KMS-11 (cell line): ENCODE measurements around the gene CEMIP.

Experiments used
- H2AFZ ChIP-seq: fragments of 200-600 bp; sonication (generic); 2 replicates; pipeline ENCODE4 v1.6.1; 2016; ENCODE audit warnings: antibody characterized with exemption, mixed run types, low read depth
- H3K27ac ChIP-seq: fragments of 200-600 bp; sonication (generic); 2 replicates; pipeline ENCODE4 v1.6.1; 2016; ENCODE audit warnings: mild to moderate bottlenecking, mixed run types
- H3K27me3 ChIP-seq: fragments of 200-600 bp; sonication (generic); 2 replicates; pipeline ENCODE4 v1.6.1; 2017; ENCODE audit warnings: mild to moderate bottlenecking, low read depth, mixed run types, moderate library complexity; ENCODE audit not compliant: insufficient read depth
- H3K36me3 ChIP-seq: fragments of 200-600 bp; sonication (generic); 2 replicates; pipeline ENCODE4 v1.6.1; 2017; ENCODE audit warnings: mild to moderate bottlenecking, mixed run types; ENCODE audit not compliant: insufficient read depth
- H3K4me1 ChIP-seq: fragments of 200-600 bp; sonication (generic); 2 replicates; pipeline ENCODE4 v1.6.1; 2016; ENCODE audit warnings: mild to moderate bottlenecking, low read depth, mixed run types; ENCODE audit not compliant: poor library complexity, severe bottlenecking
- H3K4me2 ChIP-seq: fragments of 200-600 bp; sonication (generic); 2 replicates; pipeline ENCODE4 v1.7.0; 2016; ENCODE audit warnings: mild to moderate bottlenecking, mixed run types
- H3K4me3 ChIP-seq: fragments of 200-600 bp; sonication (generic); IDR thresholded peaks from 2 replicates; pipeline ENCODE4 v1.6.1; 2017; ENCODE audit warnings: low read depth, low read length, mixed read lengths; ENCODE audit not compliant: insufficient read depth
- H3K79me2 ChIP-seq: fragments of 200-600 bp; sonication (generic); 2 replicates; pipeline ENCODE4 v1.6.1; 2016; ENCODE audit warnings: low read depth, mixed run types; ENCODE audit not compliant: insufficient read depth
- H3K9ac ChIP-seq: fragments of 200-600 bp; sonication (generic); 2 replicates; pipeline ENCODE4 v1.6.1; 2016; ENCODE audit warnings: mild to moderate bottlenecking, mixed run types
- H4K20me1 ChIP-seq: fragments of 200-600 bp; sonication (generic); 2 replicates; pipeline ENCODE4 v1.6.1; 2016; ENCODE audit warnings: mild to moderate bottlenecking, mixed run types; ENCODE audit not compliant: insufficient read depth
- TF ChIP-seq, protein P1 (sequence below): fragments of 200-600 bp; sonication (generic); conservative IDR thresholded peaks from 2 replicates; pipeline ENCODE4 v1.6.1; 2017; ENCODE audit warnings: low read depth, mild to moderate bottlenecking, antibody characterized with exemption, low read length, moderate library complexity, mixed read lengths

Gene CEMIP

DNA sequence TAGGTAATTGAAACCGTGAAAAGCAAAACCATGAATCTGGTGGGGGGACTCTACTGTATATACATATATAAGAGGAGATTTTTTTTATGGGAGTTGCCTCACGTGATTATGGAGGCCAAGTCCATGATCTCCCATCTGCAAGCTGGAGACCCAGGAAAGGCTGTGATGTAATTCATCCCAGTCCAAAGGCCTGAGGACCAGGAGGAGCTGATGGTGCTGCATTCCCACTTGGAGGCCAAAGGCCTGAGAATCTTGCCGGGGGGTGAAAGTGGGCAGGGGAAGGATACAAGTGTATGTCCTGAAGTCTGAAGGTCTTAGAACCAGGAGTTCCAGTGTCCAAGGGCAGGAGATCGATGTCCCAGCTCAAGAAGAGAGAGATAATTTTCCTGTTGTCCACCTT is 37.1 kb upstream of the CEMIP start:
- Histone ChIP-seq H2AFZ (no peak overlapping the region), H3K79me2 (no peaks in the 10 kb centered on the region), H3K27me3 (no peaks in the 10 kb centered on the region), H3K4me2 (no peak overlapping the region), H3K9ac (no peak overlapping the region), H3K27ac (no peak overlapping the region), H3K36me3 (0 out of 2 replicates have a peak, but pooled peaks cover 3% of the 10 kb centered on the region), H3K4me1 (no peaks in the 10 kb centered on the region), H4K20me1 (no peaks in the 10 kb centered on the region), H3K4me3 (no peak overlapping the region)
- TF ChIP-seq, protein P1, sequence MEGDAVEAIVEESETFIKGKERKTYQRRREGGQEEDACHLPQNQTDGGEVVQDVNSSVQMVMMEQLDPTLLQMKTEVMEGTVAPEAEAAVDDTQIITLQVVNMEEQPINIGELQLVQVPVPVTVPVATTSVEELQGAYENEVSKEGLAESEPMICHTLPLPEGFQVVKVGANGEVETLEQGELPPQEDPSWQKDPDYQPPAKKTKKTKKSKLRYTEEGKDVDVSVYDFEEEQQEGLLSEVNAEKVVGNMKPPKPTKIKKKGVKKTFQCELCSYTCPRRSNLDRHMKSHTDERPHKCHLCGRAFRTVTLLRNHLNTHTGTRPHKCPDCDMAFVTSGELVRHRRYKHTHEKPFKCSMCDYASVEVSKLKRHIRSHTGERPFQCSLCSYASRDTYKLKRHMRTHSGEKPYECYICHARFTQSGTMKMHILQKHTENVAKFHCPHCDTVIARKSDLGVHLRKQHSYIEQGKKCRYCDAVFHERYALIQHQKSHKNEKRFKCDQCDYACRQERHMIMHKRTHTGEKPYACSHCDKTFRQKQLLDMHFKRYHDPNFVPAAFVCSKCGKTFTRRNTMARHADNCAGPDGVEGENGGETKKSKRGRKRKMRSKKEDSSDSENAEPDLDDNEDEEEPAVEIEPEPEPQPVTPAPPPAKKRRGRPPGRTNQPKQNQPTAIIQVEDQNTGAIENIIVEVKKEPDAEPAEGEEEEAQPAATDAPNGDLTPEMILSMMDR = no peak

DNA sequence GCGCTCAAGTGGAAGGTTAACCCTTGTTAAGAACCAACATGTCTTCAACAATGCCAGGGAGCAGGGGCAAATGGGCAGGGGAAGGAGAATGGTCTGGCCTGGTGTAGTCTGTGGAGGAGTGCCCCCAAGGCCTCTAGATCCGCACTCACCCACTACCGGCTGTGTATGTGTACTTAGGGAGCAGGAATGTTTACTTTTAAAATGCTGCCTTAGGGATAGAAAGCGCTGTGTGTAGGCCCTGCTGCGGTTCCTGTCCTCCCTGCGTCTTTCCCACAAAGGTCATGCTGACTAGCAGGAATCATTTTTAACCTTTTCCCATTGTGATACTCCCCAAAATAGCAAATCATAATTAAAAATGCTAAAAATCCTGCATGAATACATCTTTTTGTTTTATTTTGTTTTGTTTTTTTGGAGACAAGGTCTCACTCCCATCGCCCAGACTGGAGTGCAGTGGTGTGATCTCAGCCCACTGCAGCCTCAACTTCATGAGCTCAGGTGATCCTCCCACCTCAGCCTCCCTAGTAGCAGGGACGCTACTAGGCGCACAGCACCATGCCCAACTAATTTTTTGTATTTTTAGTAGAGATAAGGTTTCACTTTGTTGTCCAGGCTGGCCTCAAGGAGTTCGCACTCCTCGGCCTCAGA is 35.9 kb upstream of the CEMIP start:
- Histone ChIP-seq H4K20me1 (no peaks in the 10 kb centered on the region), H3K4me2 (no peak overlapping the region), H3K27ac (no peak overlapping the region)

DNA sequence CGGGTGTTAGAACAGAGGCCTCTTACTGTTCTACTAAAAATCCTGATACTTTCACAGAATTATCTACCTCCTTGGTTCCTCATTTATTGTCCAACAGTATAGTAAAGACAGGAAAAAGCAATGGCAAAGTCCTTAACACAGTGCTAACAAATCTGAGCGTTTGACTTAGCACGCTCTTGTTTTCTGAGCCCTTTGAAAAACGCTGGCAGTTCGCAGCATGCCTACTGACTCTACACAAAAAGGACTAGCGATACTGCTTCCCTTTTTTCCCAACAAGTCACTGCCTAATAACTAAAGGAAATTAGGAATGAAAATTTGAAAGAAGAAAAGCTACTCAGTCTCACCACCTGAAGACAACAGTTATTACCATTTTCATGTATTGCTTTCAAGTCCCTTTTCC is 34.8 kb upstream of the CEMIP start:
- no peaks in the 10 kb centered on the region for H3K4me1 ChIP-seq
- 0 out of 2 replicates have a peak, but pooled peaks cover 3% of the 10 kb centered on the region for H3K36me3 ChIP-seq
- TF ChIP-seq, protein P1 = no peak
- H3K9ac ChIP-seq = no peak overlapping the region
- no peaks in the 10 kb centered on the region for H3K27me3 ChIP-seq
- no peaks in the 10 kb centered on the region for H3K79me2 ChIP-seq
- no peak overlapping the region for H3K4me2 ChIP-seq
- H2AFZ ChIP-seq = no peak overlapping the region
- H3K4me3 ChIP-seq = no peak overlapping the region
- no peaks in the 10 kb centered on the region for H4K20me1 ChIP-seq
- no peak overlapping the region for H3K27ac ChIP-seq

More for the DNA sequence above, 35.9 kb upstream of the CEMIP start:
- no peaks in the 10 kb centered on the region for H3K79me2 ChIP-seq
- no peak overlapping the region for H3K9ac ChIP-seq
- H3K4me1 ChIP-seq = no peaks in the 10 kb centered on the region
- TF ChIP-seq, protein P1 = no peak
- H3K36me3 ChIP-seq = 0 out of 2 replicates have a peak, but pooled peaks cover 3% of the 10 kb centered on the region
- H2AFZ ChIP-seq = no peak overlapping the region
- no peak overlapping the region for H3K4me3 ChIP-seq
- H3K27me3 ChIP-seq = no peaks in the 10 kb centered on the region

DNA sequence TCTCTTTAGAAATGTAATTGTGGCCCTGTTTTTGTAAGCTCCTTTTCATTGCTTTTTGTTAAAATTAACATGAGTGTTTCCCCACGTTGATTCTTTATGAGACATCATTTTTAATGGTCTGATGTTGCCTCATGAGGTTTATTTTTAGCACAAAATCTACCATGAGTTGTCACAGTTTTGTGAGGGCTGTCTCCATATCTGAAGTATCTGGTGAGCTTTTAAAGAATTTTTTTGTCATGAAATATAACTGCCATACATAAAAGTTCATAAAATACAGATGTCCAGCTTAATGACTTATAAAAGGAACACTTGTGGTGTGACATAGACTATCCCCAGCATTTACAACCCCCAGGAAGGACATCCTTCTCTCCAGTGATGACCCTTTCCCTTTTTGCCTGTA is 34.3 kb upstream of the CEMIP start:
- no peak overlapping the region for H3K4me3 ChIP-seq
- no peaks in the 10 kb centered on the region for H4K20me1 ChIP-seq
- H3K27ac ChIP-seq = no peak overlapping the region
- H3K4me2 ChIP-seq = no peak overlapping the region
- no peaks in the 10 kb centered on the region for H3K4me1 ChIP-seq
- H2AFZ ChIP-seq = no peak overlapping the region
- TF ChIP-seq, protein P1 = no peak
- 0 out of 2 replicates have a peak, but pooled peaks cover 3% of the 10 kb centered on the region for H3K36me3 ChIP-seq
- H3K27me3 ChIP-seq = no peaks in the 10 kb centered on the region
- no peaks in the 10 kb centered on the region for H3K79me2 ChIP-seq
- no peak overlapping the region for H3K9ac ChIP-seq
